IMR-90 (cell line): ENCODE data around the gene AFG1L.
A peak's percentile ranks its signal among the peaks of the same experiment; 100 is the strongest.

Experiments used
- BHLHE40 ChIP-seq: fragments of 150-350 bp; IDR thresholded peaks from 2 replicates; pipeline ENCODE4 v1.6.1; 2016; ENCODE audit warnings: mild to moderate bottlenecking, low read depth, low read length
- CEBPB ChIP-seq: IDR thresholded peaks from 2 replicates; pipeline ENCODE4 v1.6.1; 2012; ENCODE audit warnings: low read depth, low read length, improper control_type of control experiment
- FOS ChIP-seq: fragments of 150-350 bp; IDR thresholded peaks from 2 replicates; pipeline ENCODE4 v1.6.1; 2016; ENCODE audit warnings: low read depth, low read length
- MAFK ChIP-seq: IDR thresholded peaks from 2 replicates; pipeline ENCODE4 v1.6.1; 2012; ENCODE audit warnings: low read depth, low read length, improper control_type of control experiment
- MAZ ChIP-seq: IDR thresholded peaks from 2 replicates; pipeline ENCODE4 v1.6.1; 2012; ENCODE audit warnings: low read depth, mild to moderate bottlenecking, low read length, improper control_type of control experiment, moderate library complexity, borderline replicate concordance
- MXI1 ChIP-seq: IDR thresholded peaks from 2 replicates; pipeline ENCODE4 v1.6.1; 2012; ENCODE audit warnings: low read depth, mild to moderate bottlenecking, low read length, moderate library complexity, borderline replicate concordance
- POLR2A ChIP-seq: IDR thresholded peaks from 2 replicates; pipeline ENCODE4 v1.6.1; 2012; ENCODE audit warnings: mild to moderate bottlenecking, low read depth, low read length
- RAD21 ChIP-seq: IDR thresholded peaks from 2 replicates; pipeline ENCODE4 v1.6.1; 2012; ENCODE audit warnings: low read length, improper control_type of control experiment
- RFX5 ChIP-seq: IDR thresholded peaks from 2 replicates; pipeline ENCODE4 v1.8.0; 2012; ENCODE audit warnings: low read depth, mild to moderate bottlenecking, low read length, moderate library complexity
- SMC3 ChIP-seq: fragments of 150-350 bp; IDR thresholded peaks from 2 replicates; pipeline ENCODE4 v1.6.1; 2016; ENCODE audit warnings: low read depth, mild to moderate bottlenecking, antibody characterized with exemption, low read length, moderate library complexity
- TF ChIP-seq, protein P1 (sequence below): conservative IDR thresholded peaks from 2 replicates; pipeline ENCODE4 v1.5.1; 2012; ENCODE audit warnings: mild to moderate bottlenecking, low read depth, low read length, improper control_type of control experiment
- TF ChIP-seq, protein P2 (sequence below): fragments of 150-350 bp; IDR thresholded peaks from 2 replicates; pipeline ENCODE4 v1.6.1; 2017; ENCODE audit warnings: mild to moderate bottlenecking, antibody characterized with exemption, low read length, low read depth
- TF ChIP-seq, protein P3 (sequence below): fragments of 150-350 bp; IDR thresholded peaks from 2 replicates; pipeline ENCODE4 v1.6.1; 2016; ENCODE audit warnings: low read depth, mild to moderate bottlenecking, low read length, moderate library complexity, borderline replicate concordance

DNA sequence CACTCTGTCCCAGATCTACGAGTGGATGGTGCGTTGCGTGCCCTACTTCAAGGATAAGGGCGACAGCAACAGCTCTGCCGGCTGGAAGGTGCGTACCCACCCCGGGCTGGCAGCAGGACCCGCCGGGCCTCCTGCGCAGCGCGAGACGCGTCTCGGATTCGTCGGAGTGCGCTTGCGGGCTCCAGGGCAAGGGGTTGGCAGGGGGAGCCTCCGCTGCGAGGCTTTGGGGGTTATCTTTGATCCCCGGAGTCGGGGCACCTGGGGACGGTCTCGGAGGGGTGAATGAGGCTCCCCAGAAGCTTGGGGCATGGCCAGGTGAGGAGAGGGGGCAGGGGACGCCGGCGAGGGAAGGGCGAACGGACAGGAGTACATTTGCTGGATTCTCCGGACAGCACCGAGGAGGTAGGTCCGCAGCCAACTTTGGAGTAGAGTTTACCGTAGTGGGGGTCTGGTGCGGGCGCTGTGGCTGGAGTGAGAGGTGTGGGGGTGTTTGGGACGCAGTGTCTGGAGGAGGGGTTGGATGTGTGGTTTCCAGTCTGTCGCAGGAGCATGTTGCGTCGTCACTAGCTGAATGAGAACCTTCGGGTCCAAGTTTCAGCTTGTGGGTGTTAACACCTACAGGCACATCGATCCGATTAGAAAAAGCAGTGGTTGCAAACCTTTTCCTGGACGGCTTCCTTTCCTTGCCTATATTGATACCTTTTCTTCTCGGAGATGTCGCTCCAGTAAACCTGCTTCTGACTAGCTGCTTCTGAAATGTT lies 267.1 kb downstream of the AFG1L start:
- no peak for TF ChIP-seq MAFK
- TF ChIP-seq, protein P1, sequence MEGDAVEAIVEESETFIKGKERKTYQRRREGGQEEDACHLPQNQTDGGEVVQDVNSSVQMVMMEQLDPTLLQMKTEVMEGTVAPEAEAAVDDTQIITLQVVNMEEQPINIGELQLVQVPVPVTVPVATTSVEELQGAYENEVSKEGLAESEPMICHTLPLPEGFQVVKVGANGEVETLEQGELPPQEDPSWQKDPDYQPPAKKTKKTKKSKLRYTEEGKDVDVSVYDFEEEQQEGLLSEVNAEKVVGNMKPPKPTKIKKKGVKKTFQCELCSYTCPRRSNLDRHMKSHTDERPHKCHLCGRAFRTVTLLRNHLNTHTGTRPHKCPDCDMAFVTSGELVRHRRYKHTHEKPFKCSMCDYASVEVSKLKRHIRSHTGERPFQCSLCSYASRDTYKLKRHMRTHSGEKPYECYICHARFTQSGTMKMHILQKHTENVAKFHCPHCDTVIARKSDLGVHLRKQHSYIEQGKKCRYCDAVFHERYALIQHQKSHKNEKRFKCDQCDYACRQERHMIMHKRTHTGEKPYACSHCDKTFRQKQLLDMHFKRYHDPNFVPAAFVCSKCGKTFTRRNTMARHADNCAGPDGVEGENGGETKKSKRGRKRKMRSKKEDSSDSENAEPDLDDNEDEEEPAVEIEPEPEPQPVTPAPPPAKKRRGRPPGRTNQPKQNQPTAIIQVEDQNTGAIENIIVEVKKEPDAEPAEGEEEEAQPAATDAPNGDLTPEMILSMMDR = no peak
- no peak for TF ChIP-seq RFX5
- no peak for TF ChIP-seq CEBPB
- peak; percentile 13; the same call in 1 of the 2 replicates for TF ChIP-seq POLR2A
- TF ChIP-seq RAD21 = no peak
- no peak for TF ChIP-seq FOS
- no peak for TF ChIP-seq BHLHE40
- TF ChIP-seq, protein P2, sequence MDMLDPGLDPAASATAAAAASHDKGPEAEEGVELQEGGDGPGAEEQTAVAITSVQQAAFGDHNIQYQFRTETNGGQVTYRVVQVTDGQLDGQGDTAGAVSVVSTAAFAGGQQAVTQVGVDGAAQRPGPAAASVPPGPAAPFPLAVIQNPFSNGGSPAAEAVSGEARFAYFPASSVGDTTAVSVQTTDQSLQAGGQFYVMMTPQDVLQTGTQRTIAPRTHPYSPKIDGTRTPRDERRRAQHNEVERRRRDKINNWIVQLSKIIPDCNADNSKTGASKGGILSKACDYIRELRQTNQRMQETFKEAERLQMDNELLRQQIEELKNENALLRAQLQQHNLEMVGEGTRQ = no peak
- TF ChIP-seq, protein P3, sequence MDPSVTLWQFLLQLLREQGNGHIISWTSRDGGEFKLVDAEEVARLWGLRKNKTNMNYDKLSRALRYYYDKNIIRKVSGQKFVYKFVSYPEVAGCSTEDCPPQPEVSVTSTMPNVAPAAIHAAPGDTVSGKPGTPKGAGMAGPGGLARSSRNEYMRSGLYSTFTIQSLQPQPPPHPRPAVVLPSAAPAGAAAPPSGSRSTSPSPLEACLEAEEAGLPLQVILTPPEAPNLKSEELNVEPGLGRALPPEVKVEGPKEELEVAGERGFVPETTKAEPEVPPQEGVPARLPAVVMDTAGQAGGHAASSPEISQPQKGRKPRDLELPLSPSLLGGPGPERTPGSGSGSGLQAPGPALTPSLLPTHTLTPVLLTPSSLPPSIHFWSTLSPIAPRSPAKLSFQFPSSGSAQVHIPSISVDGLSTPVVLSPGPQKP = no peak
- no peak for TF ChIP-seq MXI1
- TF ChIP-seq SMC3 = no peak
- TF ChIP-seq MAZ = peak; percentile 30; the same call in 1 of the 2 replicates
